Transverse colon (tissue), 4 donors: Measurements from ENCODE around the gene MCTP2. TPM values are rescaled to one million over a fixed set of nuclear protein-coding genes. Genes with fewer than 3 reads are reported as not detected.

Experiments
- DNase-seq: peaks from one replicate; pipeline ENCODE4 v3.0.0-alpha.2; 2019
- H3K27ac ChIP-seq, 4 donors: fragments of 200-600 bp; sonication (generic); 2 replicates each; pipeline ENCODE4 v1.5.1; 2016 to 2018; ENCODE audit warnings: inconsistent platforms in 4 of 4
- H3K27me3 ChIP-seq: fragments of 200-600 bp; sonication (generic); 2 replicates; pipeline ENCODE4 v1.5.1; 2017; ENCODE audit warnings: inconsistent platforms
- H3K36me3 ChIP-seq, 4 donors: fragments of 200-600 bp; sonication (generic); 2 replicates each; pipeline ENCODE4 v1.5.1; 2017 to 2019; ENCODE audit warnings: inconsistent platforms in 4 of 4
- H3K4me1 ChIP-seq, 4 donors: fragments of 200-600 bp; sonication (generic); 2 replicates each; pipeline ENCODE4 v1.5.1; 2017 to 2020; ENCODE audit warnings: inconsistent platforms in 4 of 4
- H3K4me3 ChIP-seq, 4 donors: fragments of 200-600 bp; sonication (generic); 1 replicate in 1 of 4; 2 replicates in 3 of 4; pipeline versions ENCODE4 v1.5.1 to v1.6.1; 2017 to 2019; ENCODE audit warnings: inconsistent platforms in 4 of 4
- H3K9me3 ChIP-seq, 2 donors: fragments of 200-600 bp; sonication (generic); 2 replicates each; pipeline ENCODE4 v1.5.1; 2017 to 2019; ENCODE audit warnings: inconsistent platforms in 2 of 2
- EP300 ChIP-seq: sonication (generic); formaldehyde crosslinking; IDR thresholded peaks from one replicate; pipeline ENCODE4 v1.6.1; 2017; ENCODE audit warnings: antibody characterized with exemption, low read depth
- POLR2A ChIP-seq: fragments of 450-650 bp; IDR thresholded peaks from one replicate; pipeline ENCODE4 v1.6.1; 2016; ENCODE audit warnings: antibody characterized with exemption, mild to moderate bottlenecking, moderate library complexity
- POLR2AphosphoS5 ChIP-seq, 3 donors: sonication (generic); formaldehyde crosslinking; IDR thresholded peaks; one replicate each; pipeline ENCODE4 v1.6.1; 2016; ENCODE audit warnings: antibody characterized with exemption in 3 of 3
- WGBS, 2 donors: methylation state at CpG; one replicate each; pipeline ENCODE4 v1.1.5; 2018; ENCODE audit warnings: low coverage in 1 of 2; 5-methylcytosine and 5-hydroxymethylcytosine counted together
- in situ Hi-C, 4 donors: fragments of 200-750 bp; cut with MboI; loops; one replicate each; pipeline versions ENCODE4 v1.15.0 to v1.15.1; 2017; ENCODE audit warnings: low sequenced_read_pairs in 3 of 4, low pct_ligation_motif_present in 1 of 4, low pct_unique_long_range_greater_than_20kb in 1 of 4
- intact Hi-C: fragments of 100-400 bp; cut with DNase I; formaldehyde crosslinking; loops from one replicate; pipeline ENCODE4 v1.15.1; 2023; ENCODE audit warnings: low total_unique reads
- total RNA-seq, 4 donors: library from RNA; depleted of rRNA; stranded (reverse); fragments of >200 nt; gene quantifications; one replicate each; pipeline ENCODE4 v1.1.0, GENCODE V29; 2016
- TF ChIP-seq, protein P1 (sequence below), 5 experiments: fragments of 200-600 bp in 3 of 5; fragments of 450-650 bp in 2 of 5; sonication (generic) in 3 of 5; IDR thresholded peaks; 1 replicate in 2 of 5; 2 replicates in 3 of 5; pipeline ENCODE4 v1.5.1; 2016 to 2017; ENCODE audit warnings: antibody characterized with exemption in 5 of 5, inconsistent platforms in 3 of 5, mild to moderate bottlenecking in 2 of 5, moderate library complexity in 1 of 5

The MCTP2 gene
- total RNA-seq, 4 donors from 2014 or later, result 108 to 409 (median 144) TPM

DNA sequence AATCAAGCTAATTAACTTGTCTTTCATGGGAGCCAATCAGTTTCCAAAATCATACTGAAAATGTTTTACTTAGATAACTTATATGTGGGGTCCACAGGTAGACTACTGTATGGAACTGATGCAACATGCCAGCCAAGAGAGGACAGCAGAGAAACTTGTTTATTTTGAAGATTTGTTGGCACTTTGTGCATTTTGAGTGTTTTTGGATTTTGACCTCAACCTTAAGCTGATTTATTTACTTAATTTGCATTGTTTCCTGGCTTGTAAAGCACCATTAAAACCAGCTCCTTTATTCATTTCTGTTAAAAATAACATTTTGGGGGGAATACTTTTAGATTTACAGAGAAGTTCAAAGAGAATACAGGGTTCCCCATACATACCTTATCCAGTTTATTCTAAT, 166.6 kb downstream of the MCTP2 start:
- Histone ChIP-seq H3K9me3 (no peaks in the 10 kb centered on the region), H3K4me1 (peaks cover 0 to 6% (median 1%) of the 10 kb centered on the region in 4 donors), H3K27me3 (no peaks in the 10 kb centered on the region), H3K27ac (no peak overlapping the region), H3K36me3 (peaks cover 0 to 10% (median under 1%) of the 10 kb centered on the region in 4 donors), H3K4me3 (no peak overlapping the region)
- DNase-seq, result no peak
- TF ChIP-seq, protein P1, sequence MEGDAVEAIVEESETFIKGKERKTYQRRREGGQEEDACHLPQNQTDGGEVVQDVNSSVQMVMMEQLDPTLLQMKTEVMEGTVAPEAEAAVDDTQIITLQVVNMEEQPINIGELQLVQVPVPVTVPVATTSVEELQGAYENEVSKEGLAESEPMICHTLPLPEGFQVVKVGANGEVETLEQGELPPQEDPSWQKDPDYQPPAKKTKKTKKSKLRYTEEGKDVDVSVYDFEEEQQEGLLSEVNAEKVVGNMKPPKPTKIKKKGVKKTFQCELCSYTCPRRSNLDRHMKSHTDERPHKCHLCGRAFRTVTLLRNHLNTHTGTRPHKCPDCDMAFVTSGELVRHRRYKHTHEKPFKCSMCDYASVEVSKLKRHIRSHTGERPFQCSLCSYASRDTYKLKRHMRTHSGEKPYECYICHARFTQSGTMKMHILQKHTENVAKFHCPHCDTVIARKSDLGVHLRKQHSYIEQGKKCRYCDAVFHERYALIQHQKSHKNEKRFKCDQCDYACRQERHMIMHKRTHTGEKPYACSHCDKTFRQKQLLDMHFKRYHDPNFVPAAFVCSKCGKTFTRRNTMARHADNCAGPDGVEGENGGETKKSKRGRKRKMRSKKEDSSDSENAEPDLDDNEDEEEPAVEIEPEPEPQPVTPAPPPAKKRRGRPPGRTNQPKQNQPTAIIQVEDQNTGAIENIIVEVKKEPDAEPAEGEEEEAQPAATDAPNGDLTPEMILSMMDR (IDR thresholded peaks at IDR 0.05), result no peak
- TF ChIP-seq EP300 (no peak), POLR2A (no peak), POLR2AphosphoS5 (IDR thresholded peaks at IDR 0.05) (no peak)
- intact Hi-C loops (no loop called here), in situ Hi-C loops (no loop called here)

DNA sequence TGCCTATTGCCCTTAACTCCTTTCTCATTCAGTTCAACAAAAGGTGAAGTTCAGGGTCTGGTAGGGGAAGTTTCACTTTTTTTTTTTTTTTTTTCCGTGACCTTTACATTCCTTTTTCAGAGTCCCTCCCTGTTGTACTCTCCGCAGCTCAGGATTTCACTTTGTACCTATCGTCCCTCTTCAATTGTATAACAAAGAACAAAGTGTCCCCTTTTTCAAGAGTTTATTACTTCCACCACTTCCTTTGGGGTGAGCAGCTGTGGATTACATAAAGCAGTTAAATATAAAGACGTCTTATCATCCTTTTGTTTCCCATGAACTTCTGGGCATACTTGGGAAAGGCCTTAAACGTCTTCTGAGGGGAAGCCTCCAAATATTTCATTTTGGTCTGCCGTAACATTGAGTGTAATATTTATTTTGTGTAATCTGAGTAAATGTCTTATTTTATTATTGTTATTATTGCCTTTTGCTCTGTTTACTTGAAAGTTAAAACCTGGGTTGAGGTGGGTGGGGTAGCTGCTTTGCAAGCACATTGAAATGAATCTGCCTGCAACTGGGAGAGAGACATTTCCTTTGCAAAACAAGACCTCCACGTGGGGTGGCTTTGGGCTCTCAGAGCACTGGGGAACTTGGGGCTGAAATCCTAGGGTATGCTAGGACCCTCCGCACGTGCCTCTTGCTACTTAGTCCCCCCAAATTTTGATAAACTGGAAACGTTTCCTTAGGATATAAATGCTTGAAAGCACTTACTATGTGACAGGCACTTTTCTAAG, 169.4 kb downstream of the MCTP2 start:
- no peak overlapping the region for H3K4me3 ChIP-seq
- in situ Hi-C loops, result loop anchor here in 1 of 4 donors (25.0 kb wide), 1 partner anchor 887 kb away; no protein-coding TSS in a partner anchor
- TF ChIP-seq, protein P1 (IDR thresholded peaks at IDR 0.05), result no peak
- TF ChIP-seq EP300 (no peak), POLR2A (no peak), POLR2AphosphoS5 (IDR thresholded peaks at IDR 0.05) (no peak)
- WGBS, 2 donors, result 51 to 63% methylated on average over 9 to 10 of the region's 10 CpGs
- no peak for DNase-seq
- intact Hi-C loops, result no loop called here
- H3K27me3 ChIP-seq, result no peaks in the 10 kb centered on the region
- peak overlapping the region in 1 of 4 donors; percentile 35 for H3K27ac ChIP-seq
- H3K4me1 ChIP-seq, result peaks cover 0 to 6% (median 1%) of the 10 kb centered on the region in 4 donors
- H3K9me3 ChIP-seq, result no peaks in the 10 kb centered on the region
- H3K36me3 ChIP-seq, result peaks cover 0 to 10% (median 2%) of the 10 kb centered on the region in 4 donors

DNA sequence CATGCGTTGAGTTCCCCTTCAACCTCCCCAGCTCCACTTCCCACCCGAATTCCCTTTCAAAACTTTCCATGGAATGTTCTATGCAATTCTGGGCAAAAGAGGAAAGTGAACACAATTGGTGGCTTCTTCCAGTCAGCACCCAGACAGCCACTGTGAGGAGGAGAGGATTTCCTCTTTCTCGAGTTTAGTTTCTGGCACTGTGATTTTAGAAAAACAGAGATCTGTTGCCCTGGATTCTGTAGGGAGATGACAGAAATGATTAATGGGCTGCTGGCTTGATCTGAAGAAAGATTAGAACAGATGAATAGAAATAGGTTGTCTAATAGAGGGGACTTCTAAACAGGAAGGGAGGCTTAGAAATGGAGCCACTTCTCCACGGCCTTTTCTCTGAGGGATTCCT, 172.0 kb downstream of the MCTP2 start:
- WGBS, 2 donors, result 63 to 65% methylated on average over 3 to 4 of the region's 4 CpGs

DNA sequence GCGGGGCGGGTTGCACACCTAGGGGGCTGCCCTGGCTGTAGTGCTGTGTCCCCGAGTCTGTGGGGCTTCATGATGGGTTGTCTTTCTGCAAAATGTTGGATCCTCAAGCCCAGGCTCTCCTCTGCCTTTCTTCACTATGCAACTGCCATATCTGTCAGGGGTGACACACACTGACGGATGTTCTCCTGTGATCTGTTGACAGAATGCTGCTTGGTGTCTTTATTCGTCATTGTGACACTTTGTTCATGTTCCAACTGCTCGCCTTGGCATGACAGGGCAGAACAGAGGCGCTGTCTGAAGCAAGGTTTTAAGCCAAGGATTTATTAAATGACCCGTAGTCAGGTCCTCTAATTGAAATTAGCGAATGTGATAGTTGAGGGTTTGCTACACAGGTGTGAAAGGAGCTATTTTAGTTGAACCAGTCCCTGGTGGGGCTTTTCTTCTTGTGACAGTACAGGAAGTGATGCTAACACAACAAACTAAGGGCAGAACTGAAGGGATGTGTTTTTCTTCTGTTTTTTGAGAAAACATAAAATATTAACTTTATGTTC, 173.4 kb downstream of the MCTP2 start:
- intact Hi-C loops, result no loop called here
- Histone ChIP-seq H3K27ac (no peak overlapping the region), H3K36me3 (peaks cover 0 to 10% (median 2%) of the 10 kb centered on the region in 4 donors), H3K4me3 (no peak overlapping the region), H3K9me3 (no peaks in the 10 kb centered on the region), H3K27me3 (no peaks in the 10 kb centered on the region), H3K4me1 (peaks cover 0 to 6% (median 1%) of the 10 kb centered on the region in 4 donors)
- TF ChIP-seq POLR2A, result no peak
- no peak for TF ChIP-seq POLR2AphosphoS5 (IDR thresholded peaks at IDR 0.05)
- no peak for TF ChIP-seq EP300
- TF ChIP-seq, protein P1 (IDR thresholded peaks at IDR 0.05), result no peak
- DNase-seq, result no peak
- in situ Hi-C loops, result loop anchor here in 1 of 4 donors (25.0 kb wide), 1 partner anchor 882 kb away; no protein-coding TSS in a partner anchor
- WGBS, 2 donors, result 82 to 100% methylated on average over 5 to 9 of the region's 9 CpGs

More for the DNA sequence above, 172.0 kb downstream of the MCTP2 start:
- no peak overlapping the region for H3K27ac ChIP-seq
- no peak for DNase-seq
- no peak overlapping the region for H3K4me3 ChIP-seq
- peaks cover 0 to 6% (median 1%) of the 10 kb centered on the region in 4 donors for H3K4me1 ChIP-seq
- TF ChIP-seq POLR2AphosphoS5 (IDR thresholded peaks at IDR 0.05), result no peak
- TF ChIP-seq EP300, result no peak
- in situ Hi-C loops, result loop anchor here in 1 of 4 donors (25.0 kb wide), 1 partner anchor 884 kb away; no protein-coding TSS in a partner anchor
- intact Hi-C loops, result no loop called here
- H3K27me3 ChIP-seq, result no peaks in the 10 kb centered on the region
- H3K9me3 ChIP-seq, result no peaks in the 10 kb centered on the region
- H3K36me3 ChIP-seq, result peaks cover 0 to 10% (median 2%) of the 10 kb centered on the region in 4 donors
